Lung (tissue), 12 donors: ENCODE data around the gene NOS1AP. TPM values are rescaled to one million over a fixed set of nuclear protein-coding genes. Genes with fewer than 3 reads are reported as not detected.
"Not testable (repeated sequence)": the region's sequence is repeated elsewhere in the genome, so short reads cannot be mapped to it uniquely, and the experiment has no call there.

Experiments
- ATAC-seq: fragments of 200-7000 bp; cut with Tn5 transposase; one replicate; pipeline ENCODE4 v1.9.1; 2020; ENCODE audit warnings: moderate number of reproducible peaks; ENCODE audit not compliant: insufficient read depth, low FRiP score
- DNase-seq, 3 donors: peaks; one replicate each; pipeline ENCODE4 v3.0.0-alpha.2; 2013 to 2017
- H3K27ac ChIP-seq, 2 donors: one replicate each; pipeline ENCODE4 v1.5.1; 2013; ENCODE audit warnings: mild to moderate bottlenecking in 2 of 2, moderate library complexity in 2 of 2, control low read depth in 1 of 2, inconsistent platforms in 1 of 2, low read depth in 1 of 2, low read length in 1 of 2
- H3K27me3 ChIP-seq, 3 donors: one replicate each; pipeline ENCODE4 v1.5.1; 2013; ENCODE audit warnings: low read length in 2 of 3; ENCODE audit not compliant: control insufficient read depth in 3 of 3, insufficient read depth in 3 of 3
- H3K36me3 ChIP-seq, 4 donors: one replicate each; pipeline ENCODE4 v1.5.1; 2013; ENCODE audit warnings: low read length in 4 of 4, mild to moderate bottlenecking in 1 of 4, moderate library complexity in 1 of 4; ENCODE audit not compliant: control insufficient read depth in 4 of 4, insufficient read depth in 4 of 4
- H3K4me1 ChIP-seq, 5 donors: one replicate each; pipeline ENCODE4 v1.5.1; 2013; ENCODE audit warnings: low read length in 5 of 5, mild to moderate bottlenecking in 2 of 5, moderate library complexity in 1 of 5; ENCODE audit not compliant: control insufficient read depth in 5 of 5, insufficient read depth in 5 of 5
- H3K4me3 ChIP-seq: one replicate; pipeline ENCODE4 v1.5.1; 2013; ENCODE audit warnings: mild to moderate bottlenecking, control low read depth, moderate library complexity
- H3K9ac ChIP-seq, 2 donors: one replicate each; pipeline ENCODE4 v1.5.1; 2013; ENCODE audit warnings: low read length in 2 of 2, control low read depth in 1 of 2; ENCODE audit not compliant: insufficient read depth in 1 of 2
- H3K9me3 ChIP-seq, 4 donors: one replicate each; pipeline ENCODE4 v1.5.1; 2013; ENCODE audit warnings: low read length in 3 of 4, mild to moderate bottlenecking in 1 of 4, moderate library complexity in 1 of 4; ENCODE audit not compliant: control insufficient read depth in 4 of 4, insufficient read depth in 3 of 4
- WGBS, 2 donors: extraction: QIAGEN DNeasy Blood & Tissue Kit; methylation state at CpG; one replicate each; pipeline ENCODE4 v1.1.7; 2013; 5-methylcytosine and 5-hydroxymethylcytosine counted together
- polyA plus RNA-seq, 2 donors: library from polyadenylated mRNA; stranded (reverse); fragments of 200-250 nt; gene quantifications; one replicate each; pipeline ENCODE4 v1.2.1, GENCODE V29; 2013
- total RNA-seq, 2 donors: library from RNA; depleted of rRNA in 1 of 2; stranded (reverse); fragments of >200 nt in 1 of 2; gene quantifications; one replicate each; pipeline ENCODE4 v1.2.1, GENCODE V29; 2014 to 2021
- TF ChIP-seq, protein P1 (sequence below): IDR thresholded peaks from 2 replicates; pipeline ENCODE4 v1.5.1; 2012; ENCODE audit warnings: mild to moderate bottlenecking; ENCODE audit errors: control extremely low read depth, extremely low read depth
- donor health status: control.
- donor health status: control.
- donor health status: Bipolar disorder and iron deficiency.
- donor health status: healthy.
- donor health status: DM: yes; HTN: yes; CAD: no.

Gene NOS1AP
- total and polyA plus RNA-seq, 4 donors = 0.57 to 5.0 (median 1.2) TPM

GRCh38 chr1:162046921-162047320 lies 22.6 kb upstream of the NOS1AP start:
- TF ChIP-seq, protein P1, sequence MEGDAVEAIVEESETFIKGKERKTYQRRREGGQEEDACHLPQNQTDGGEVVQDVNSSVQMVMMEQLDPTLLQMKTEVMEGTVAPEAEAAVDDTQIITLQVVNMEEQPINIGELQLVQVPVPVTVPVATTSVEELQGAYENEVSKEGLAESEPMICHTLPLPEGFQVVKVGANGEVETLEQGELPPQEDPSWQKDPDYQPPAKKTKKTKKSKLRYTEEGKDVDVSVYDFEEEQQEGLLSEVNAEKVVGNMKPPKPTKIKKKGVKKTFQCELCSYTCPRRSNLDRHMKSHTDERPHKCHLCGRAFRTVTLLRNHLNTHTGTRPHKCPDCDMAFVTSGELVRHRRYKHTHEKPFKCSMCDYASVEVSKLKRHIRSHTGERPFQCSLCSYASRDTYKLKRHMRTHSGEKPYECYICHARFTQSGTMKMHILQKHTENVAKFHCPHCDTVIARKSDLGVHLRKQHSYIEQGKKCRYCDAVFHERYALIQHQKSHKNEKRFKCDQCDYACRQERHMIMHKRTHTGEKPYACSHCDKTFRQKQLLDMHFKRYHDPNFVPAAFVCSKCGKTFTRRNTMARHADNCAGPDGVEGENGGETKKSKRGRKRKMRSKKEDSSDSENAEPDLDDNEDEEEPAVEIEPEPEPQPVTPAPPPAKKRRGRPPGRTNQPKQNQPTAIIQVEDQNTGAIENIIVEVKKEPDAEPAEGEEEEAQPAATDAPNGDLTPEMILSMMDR = no peak
- no peak for ATAC-seq
- peaks cover 0 to 4% (median 3%) of the 10 kb centered on the region in 3 donors for H3K27me3 ChIP-seq
- H3K9ac ChIP-seq = no peak overlapping the region
- DNase-seq = no peak
- H3K27ac ChIP-seq = no peak overlapping the region
- no peaks in the 10 kb centered on the region for H3K9me3 ChIP-seq
- no peak overlapping the region for H3K4me3 ChIP-seq
- H3K4me1 ChIP-seq = no peaks in the 10 kb centered on the region
- 63 to 79% methylated on average over 1 of the region's 1 CpG for WGBS, 2 donors
- no peaks in the 10 kb centered on the region for H3K36me3 ChIP-seq

DNA sequence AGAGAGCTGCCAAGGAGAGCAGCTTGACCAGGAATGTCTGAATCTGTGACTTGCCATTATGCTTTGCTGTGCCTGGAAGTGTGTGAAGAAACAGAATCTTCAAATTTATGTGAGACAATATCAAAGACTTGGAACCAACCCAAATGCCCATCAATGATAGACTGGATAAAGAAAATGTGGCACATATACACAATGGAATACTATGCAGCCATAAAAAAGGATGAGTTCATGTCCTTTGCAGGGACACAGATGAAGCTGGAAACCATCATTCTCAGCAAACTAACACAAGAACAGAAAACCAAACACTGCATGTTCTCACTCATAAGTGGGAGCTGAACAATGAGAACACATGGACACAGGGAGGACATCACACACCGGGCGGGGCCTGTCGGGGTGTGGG lies 15.5 kb upstream of the NOS1AP start:
- H3K4me3 ChIP-seq, H3K36me3 ChIP-seq, ATAC-seq, H3K4me1 ChIP-seq, H3K27me3 ChIP-seq, H3K9ac ChIP-seq, H3K27ac ChIP-seq, H3K9me3 ChIP-seq, DNase-seq: not testable (repeated sequence)
- WGBS, 2 donors = 95 to 99% methylated on average over 3 of the region's 3 CpGs

GRCh38 chr1:162055062-162055461 lies 14.4 kb upstream of the NOS1AP start:
- 67 to 71% methylated on average over 3 of the region's 3 CpGs for WGBS, 2 donors
- ATAC-seq = no peak

DNA sequence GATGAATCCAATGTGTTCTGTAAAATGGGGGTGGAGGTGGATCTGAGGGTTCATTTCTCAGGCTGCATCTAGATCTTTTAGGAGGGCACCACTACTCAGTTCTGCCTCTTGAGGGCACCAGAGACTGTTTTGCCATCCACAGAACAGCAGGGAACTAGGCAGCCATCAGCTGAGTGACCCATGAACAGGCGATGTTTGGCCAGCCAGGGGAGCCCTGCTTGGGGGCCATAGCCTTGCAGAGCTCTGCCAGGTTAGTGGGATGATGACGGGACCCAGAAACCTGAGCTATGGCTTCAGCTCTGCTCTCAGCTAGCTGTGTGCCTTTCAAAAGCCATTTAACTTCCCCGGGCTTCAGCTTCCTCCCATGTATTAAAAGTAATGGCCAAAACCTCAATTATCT lies 13.4 kb upstream of the NOS1AP start:
- no peaks in the 10 kb centered on the region for H3K9me3 ChIP-seq
- peaks cover 0 to 2% (median 0%) of the 10 kb centered on the region in 3 donors for H3K27me3 ChIP-seq
- WGBS, 2 donors = 33 to 35% methylated on average over 3 of the region's 3 CpGs
- H3K27ac ChIP-seq = no peak overlapping the region
- no peak overlapping the region for H3K4me3 ChIP-seq
- DNase-seq (peak; percentile 75 to 78 (median 77)), ATAC-seq (peak; percentile 82)
- no peaks in the 10 kb centered on the region for H3K36me3 ChIP-seq
- TF ChIP-seq, protein P1 = peak; percentile 88
- H3K9ac ChIP-seq = no peak overlapping the region
- no peaks in the 10 kb centered on the region for H3K4me1 ChIP-seq

More at GRCh38 chr1:162055062-162055461, 14.4 kb upstream of the NOS1AP start:
- no peak overlapping the region for H3K27ac ChIP-seq
- TF ChIP-seq, protein P1 = no peak
- peaks cover 0 to 2% (median 0%) of the 10 kb centered on the region in 3 donors for H3K27me3 ChIP-seq
- no peaks in the 10 kb centered on the region for H3K4me1 ChIP-seq
- no peaks in the 10 kb centered on the region for H3K9me3 ChIP-seq
- no peaks in the 10 kb centered on the region for H3K36me3 ChIP-seq
- H3K9ac ChIP-seq = no peak overlapping the region
- H3K4me3 ChIP-seq = no peak overlapping the region
- DNase-seq = no peak
